Body of pancreas (tissue), 4 donors: ENCODE data around the gene RPP38. TPM values are rescaled to one million over a fixed set of nuclear protein-coding genes. Genes with fewer than 3 reads are reported as not detected.

Source experiments
- ATAC-seq: fragments of 150-250 bp; one replicate; pipeline ENCODE4 v1.9.1; 2016
- DNase-seq, 4 donors: peaks; one replicate each; pipeline ENCODE4 v3.0.0-alpha.2; 2019
- H3K27ac ChIP-seq, 4 donors: fragments of 200-600 bp; sonication (generic); 1 replicate in 3 of 4; 2 replicates in 1 of 4; pipeline versions ENCODE4 v1.5.1 to v1.6.1; 2016 to 2019; ENCODE audit warnings: mild to moderate bottlenecking in 1 of 4, mixed read lengths in 1 of 4, moderate library complexity in 1 of 4
- H3K27me3 ChIP-seq, 2 donors: fragments of 200-600 bp; sonication (generic); one replicate each; pipeline ENCODE4 v1.6.0; 2016; ENCODE audit warnings: mild to moderate bottlenecking in 1 of 2
- H3K36me3 ChIP-seq, 2 donors: fragments of 200-600 bp; sonication (generic); replicated peaks in 1 of 2; 2 replicates each; pipeline ENCODE4 v1.5.1; 2016; ENCODE audit warnings: low read depth in 2 of 2; ENCODE audit not compliant: insufficient read depth in 1 of 2
- H3K4me1 ChIP-seq: fragments of 200-600 bp; sonication (generic); one replicate; pipeline ENCODE4 v1.6.0; 2016
- H3K4me3 ChIP-seq, 2 donors: fragments of 200-600 bp; sonication (generic); 1 replicate in 1 of 2; 2 replicates in 1 of 2; pipeline ENCODE4 v1.5.1; 2016 to 2019
- H3K9me3 ChIP-seq, 3 donors: fragments of 200-600 bp; sonication (generic); 1 replicate in 2 of 3; 2 replicates in 1 of 3; pipeline ENCODE4 v1.5.1; 2016
- POLR2A ChIP-seq, 3 donors: fragments of 450-650 bp; IDR thresholded peaks; one replicate each; pipeline ENCODE4 v1.6.1; 2016; ENCODE audit warnings: antibody characterized with exemption in 3 of 3, mild to moderate bottlenecking in 2 of 3
- intact Hi-C: fragments of 100-400 bp; cut with DNase I; formaldehyde crosslinking; loops from one replicate; pipeline ENCODE4 v1.15.1; 2023
- total RNA-seq, 2 donors: library from RNA; depleted of rRNA; stranded (reverse); fragments of >200 nt; gene quantifications; one replicate each; pipeline ENCODE4 v1.1.0, GENCODE V29; 2016
- TF ChIP-seq, protein P1 (sequence below), 7 experiments: fragments of 450-650 bp in 4 of 7; fragments of 200-600 bp in 3 of 7; sonication (generic) in 3 of 7; IDR thresholded peaks; one replicate each; pipeline ENCODE4 v1.5.1; 2016 to 2019; ENCODE audit warnings: antibody characterized with exemption in 7 of 7

The RPP38 gene
- total RNA-seq, 2 donors from 2014 or later = 7.3 to 24.4 TPM

- intact Hi-C loops = no loop called here
- H3K27ac ChIP-seq = no peak overlapping the region
- H3K27me3 ChIP-seq = no peaks in the 10 kb centered on the region
- no peaks in the 10 kb centered on the region for H3K36me3 ChIP-seq
- H3K9me3 ChIP-seq = no peaks in the 10 kb centered on the region
- H3K4me3 ChIP-seq = no peak overlapping the region
- ATAC-seq (no peak), DNase-seq (no peak)
- TF ChIP-seq, protein P1, sequence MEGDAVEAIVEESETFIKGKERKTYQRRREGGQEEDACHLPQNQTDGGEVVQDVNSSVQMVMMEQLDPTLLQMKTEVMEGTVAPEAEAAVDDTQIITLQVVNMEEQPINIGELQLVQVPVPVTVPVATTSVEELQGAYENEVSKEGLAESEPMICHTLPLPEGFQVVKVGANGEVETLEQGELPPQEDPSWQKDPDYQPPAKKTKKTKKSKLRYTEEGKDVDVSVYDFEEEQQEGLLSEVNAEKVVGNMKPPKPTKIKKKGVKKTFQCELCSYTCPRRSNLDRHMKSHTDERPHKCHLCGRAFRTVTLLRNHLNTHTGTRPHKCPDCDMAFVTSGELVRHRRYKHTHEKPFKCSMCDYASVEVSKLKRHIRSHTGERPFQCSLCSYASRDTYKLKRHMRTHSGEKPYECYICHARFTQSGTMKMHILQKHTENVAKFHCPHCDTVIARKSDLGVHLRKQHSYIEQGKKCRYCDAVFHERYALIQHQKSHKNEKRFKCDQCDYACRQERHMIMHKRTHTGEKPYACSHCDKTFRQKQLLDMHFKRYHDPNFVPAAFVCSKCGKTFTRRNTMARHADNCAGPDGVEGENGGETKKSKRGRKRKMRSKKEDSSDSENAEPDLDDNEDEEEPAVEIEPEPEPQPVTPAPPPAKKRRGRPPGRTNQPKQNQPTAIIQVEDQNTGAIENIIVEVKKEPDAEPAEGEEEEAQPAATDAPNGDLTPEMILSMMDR (IDR thresholded peaks at IDR 0.05) = no peak
- no peak for TF ChIP-seq POLR2A (IDR thresholded peaks at IDR 0.05)
- H3K4me1 ChIP-seq = no peaks in the 10 kb centered on the region
Measured at GRCh38 chr10:15152556-15152955, 55.4 kb downstream of the RPP38 start.

Other genes starting within 250 kb of the RPP38 start
- gene SUV39H2, start 218.5 kb upstream of the RPP38 start, total RNA-seq = 1 to 10 TPM; 3.1 to 4.6 TPM
- gene DCLRE1C, start 143.3 kb upstream of the RPP38 start, total RNA-seq = 10 to 100 TPM in 1 of 2 donors, 1 to 10 TPM in 1; 4.7 to 10.9 TPM
- gene MEIG1, start 138.0 kb upstream of the RPP38 start, total RNA-seq = not detected
- gene OLAH, start 53.4 kb upstream of the RPP38 start, total RNA-seq = not detected
- gene ACBD7, start 8.6 kb upstream of the RPP38 start, total RNA-seq = not detected
- gene NMT2, start 71.3 kb downstream of the RPP38 start, total RNA-seq = 10 to 100 TPM in 1 of 2 donors, 1 to 10 TPM in 1; 9.9 to 16.9 TPM